ENCODE results near the gene SRSF5. TPM values are rescaled to one million over a fixed set of nuclear protein-coding genes. Genes with fewer than 3 reads are reported as not detected.
A peak's percentile ranks its signal among the peaks of the same experiment; 100 is the strongest.
"Not testable (repeated sequence)": the region's sequence is repeated elsewhere in the genome, so short reads cannot be mapped to it uniquely, and the experiment has no call there.

The SRSF5 gene
- total RNA-seq, result 157 TPM in 2 replicates

DNA sequence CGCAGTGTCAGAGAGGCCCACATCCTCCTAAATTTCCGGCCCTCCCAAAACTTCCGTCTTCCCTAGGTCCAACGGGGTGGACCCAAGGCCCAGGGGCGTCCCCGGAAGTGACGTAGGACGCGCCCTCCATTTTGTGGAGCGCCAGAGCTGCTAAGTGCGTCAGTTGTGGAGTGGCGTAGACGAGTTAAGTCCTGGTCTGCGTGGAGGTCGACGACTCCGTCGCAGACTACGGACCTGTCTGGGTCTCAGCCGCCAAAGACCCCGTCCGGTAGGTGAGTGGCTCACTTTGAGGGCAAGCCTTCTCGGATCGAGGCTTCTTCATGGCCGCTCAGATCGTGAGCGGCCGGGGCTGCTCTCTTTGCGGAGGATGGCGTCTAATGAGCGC is at the start of gene SRSF5:
SRSF5 (plus strand) TSS at position 159 of the 385 bp plus-strand sequence. CDS start 1,015 bp downstream, outside the sequence.
- peaks cover 20% of the 10 kb centered on the region for H3K4me1 ChIP-seq (ENCODE audit: insufficient read depth, low read length)
- H4K20me1 ChIP-seq (ENCODE audit: insufficient read depth, low read length), result peaks cover 33% of the 10 kb centered on the region
- H3K79me2 ChIP-seq (ENCODE audit: insufficient read depth, low read length), result peaks cover 43% of the 10 kb centered on the region
- peak within 1 kb of the TSS; percentile 94 for H2AFZ ChIP-seq (ENCODE audit: low read length)
- peak within 1 kb of the TSS; percentile 100 for H3K27ac ChIP-seq (ENCODE audit: low read depth, low read length)
- peaks cover 42% of the 10 kb centered on the region for H3K36me3 ChIP-seq (ENCODE audit: insufficient read depth, low read length)
- no peaks in the 10 kb centered on the region for H3K9me3 ChIP-seq (ENCODE audit: low read depth, low read length)
- DNase-seq (ENCODE audit: insufficient read length, low spot score, missing footprints), result peak; percentile 96
- peak within 1 kb of the TSS; percentile 87 for H3K4me2 ChIP-seq (ENCODE audit: insufficient read depth, low read length)
- TF ChIP-seq, protein P1, sequence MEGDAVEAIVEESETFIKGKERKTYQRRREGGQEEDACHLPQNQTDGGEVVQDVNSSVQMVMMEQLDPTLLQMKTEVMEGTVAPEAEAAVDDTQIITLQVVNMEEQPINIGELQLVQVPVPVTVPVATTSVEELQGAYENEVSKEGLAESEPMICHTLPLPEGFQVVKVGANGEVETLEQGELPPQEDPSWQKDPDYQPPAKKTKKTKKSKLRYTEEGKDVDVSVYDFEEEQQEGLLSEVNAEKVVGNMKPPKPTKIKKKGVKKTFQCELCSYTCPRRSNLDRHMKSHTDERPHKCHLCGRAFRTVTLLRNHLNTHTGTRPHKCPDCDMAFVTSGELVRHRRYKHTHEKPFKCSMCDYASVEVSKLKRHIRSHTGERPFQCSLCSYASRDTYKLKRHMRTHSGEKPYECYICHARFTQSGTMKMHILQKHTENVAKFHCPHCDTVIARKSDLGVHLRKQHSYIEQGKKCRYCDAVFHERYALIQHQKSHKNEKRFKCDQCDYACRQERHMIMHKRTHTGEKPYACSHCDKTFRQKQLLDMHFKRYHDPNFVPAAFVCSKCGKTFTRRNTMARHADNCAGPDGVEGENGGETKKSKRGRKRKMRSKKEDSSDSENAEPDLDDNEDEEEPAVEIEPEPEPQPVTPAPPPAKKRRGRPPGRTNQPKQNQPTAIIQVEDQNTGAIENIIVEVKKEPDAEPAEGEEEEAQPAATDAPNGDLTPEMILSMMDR (IDR thresholded peaks at IDR 0.05; ENCODE audit: extremely low read depth, low read depth, low read length), result no peak
- H3K4me3 ChIP-seq (ENCODE audit: insufficient read depth, low read length), result peak within 1 kb of the TSS; percentile 100
- no peaks in the 10 kb centered on the region for H3K27me3 ChIP-seq (ENCODE audit: insufficient read depth, low read length)

DNA sequence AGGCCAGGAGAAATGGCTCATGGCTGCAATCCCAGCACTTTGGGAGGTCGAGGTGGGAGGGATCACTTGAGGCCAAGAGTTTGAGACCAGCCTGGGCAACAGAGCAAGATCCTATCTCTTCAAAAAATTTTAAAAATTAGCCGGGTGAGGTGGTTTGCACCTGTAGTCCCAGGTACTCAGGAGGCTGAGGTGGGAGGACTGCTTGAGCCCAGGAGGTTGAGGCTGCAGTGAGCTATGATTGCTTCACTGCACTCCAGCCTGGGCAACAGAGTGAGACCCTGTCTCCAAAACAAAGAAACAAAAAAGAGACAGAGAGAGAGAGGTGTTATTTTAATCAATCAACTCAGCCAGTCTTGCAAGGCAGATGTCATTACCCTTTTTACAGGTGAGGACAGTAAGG is 48.3 kb upstream of the SRSF5 start:
- not testable (repeated sequence) for H3K9me3 ChIP-seq (ENCODE audit: low read depth, low read length); H4K20me1 ChIP-seq (ENCODE audit: insufficient read depth, low read length); H3K27me3 ChIP-seq (ENCODE audit: insufficient read depth, low read length); H2AFZ ChIP-seq (ENCODE audit: low read length); H3K36me3 ChIP-seq (ENCODE audit: insufficient read depth, low read length); H3K4me3 ChIP-seq (ENCODE audit: insufficient read depth, low read length); H3K4me2 ChIP-seq (ENCODE audit: insufficient read depth, low read length); H3K79me2 ChIP-seq (ENCODE audit: insufficient read depth, low read length); DNase-seq (ENCODE audit: insufficient read length, low spot score, missing footprints)
- H3K4me1 ChIP-seq (ENCODE audit: insufficient read depth, low read length), result peaks cover 33% of the 10 kb centered on the region
- H3K27ac ChIP-seq (ENCODE audit: low read depth, low read length), result peak overlapping the region; percentile 60

DNA sequence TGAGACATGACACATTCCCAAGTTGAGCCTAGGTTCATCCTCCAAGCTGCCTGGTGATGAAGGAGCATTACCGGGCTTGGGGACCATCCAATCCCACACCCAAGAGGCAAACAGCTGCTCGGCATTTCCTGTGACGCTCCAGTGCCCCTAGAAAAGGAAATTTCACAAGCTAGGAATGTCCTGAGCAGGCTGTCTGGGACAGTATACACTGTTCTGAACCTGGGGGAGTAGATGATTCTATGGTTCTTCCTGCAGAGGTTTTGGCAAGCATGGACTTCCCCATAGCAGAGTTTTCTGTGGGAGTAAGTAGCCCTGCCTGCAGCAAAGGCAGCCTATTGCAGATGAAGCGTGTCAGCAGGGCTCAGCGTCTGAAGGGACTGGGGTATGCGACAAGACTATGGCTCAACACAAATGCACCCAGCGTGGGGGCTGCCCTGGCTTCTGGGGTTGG is 47.4 kb upstream of the SRSF5 start:
- peaks cover 33% of the 10 kb centered on the region for H3K4me1 ChIP-seq (ENCODE audit: insufficient read depth, low read length)
- peak overlapping the region; percentile 60 for H3K27ac ChIP-seq (ENCODE audit: low read depth, low read length)
- no peaks in the 10 kb centered on the region for H3K27me3 ChIP-seq (ENCODE audit: insufficient read depth, low read length)
- no peaks in the 10 kb centered on the region for H3K36me3 ChIP-seq (ENCODE audit: insufficient read depth, low read length)
- peak overlapping the region; percentile 71 for H2AFZ ChIP-seq (ENCODE audit: low read length)
- TF ChIP-seq, protein P1 (IDR thresholded peaks at IDR 0.05; ENCODE audit: extremely low read depth, low read depth, low read length), result no peak
- peak overlapping the region; percentile 36 for H3K4me3 ChIP-seq (ENCODE audit: insufficient read depth, low read length)
- peak overlapping the region; percentile 66 for H3K4me2 ChIP-seq (ENCODE audit: insufficient read depth, low read length)
- no peaks in the 10 kb centered on the region for H3K79me2 ChIP-seq (ENCODE audit: insufficient read depth, low read length)
- H3K9me3 ChIP-seq (ENCODE audit: low read depth, low read length), result no peaks in the 10 kb centered on the region
- DNase-seq (ENCODE audit: insufficient read length, low spot score, missing footprints), result peak; percentile 90
- peaks cover 5% of the 10 kb centered on the region for H4K20me1 ChIP-seq (ENCODE audit: insufficient read depth, low read length)

- DNase-seq (ENCODE audit: insufficient read length, low spot score, missing footprints), result no peak
- no peaks in the 10 kb centered on the region for H3K36me3 ChIP-seq (ENCODE audit: insufficient read depth, low read length)
- no peaks in the 10 kb centered on the region for H3K79me2 ChIP-seq (ENCODE audit: insufficient read depth, low read length)
- no peaks in the 10 kb centered on the region for H3K9me3 ChIP-seq (ENCODE audit: low read depth, low read length)
- H3K27ac ChIP-seq (ENCODE audit: low read depth, low read length), result no peak overlapping the region
- H3K4me3 ChIP-seq (ENCODE audit: insufficient read depth, low read length), result no peak overlapping the region
- H3K4me2 ChIP-seq (ENCODE audit: insufficient read depth, low read length), result no peak overlapping the region
- TF ChIP-seq, protein P1 (IDR thresholded peaks at IDR 0.05; ENCODE audit: extremely low read depth, low read depth, low read length), result no peak
- peaks cover 3% of the 10 kb centered on the region for H4K20me1 ChIP-seq (ENCODE audit: insufficient read depth, low read length)
- H2AFZ ChIP-seq (ENCODE audit: low read length), result no peak overlapping the region
- no peaks in the 10 kb centered on the region for H3K27me3 ChIP-seq (ENCODE audit: insufficient read depth, low read length)
- peaks cover 30% of the 10 kb centered on the region for H3K4me1 ChIP-seq (ENCODE audit: insufficient read depth, low read length)
Observed at GRCh38 chr14:69720912-69721311, 46.0 kb upstream of the SRSF5 start.

All from osteoblast (primary cell).